SK-N-SH treated with all-trans-retinoic acid at 6 μM for 48 hours (cell line): ENCODE data around the gene OR4E2.

Experiments
- ATAC-seq: fragments of 200-7000 bp; cut with Tn5 transposase; 3 replicates; pipeline ENCODE4 v1.9.1; 2020; ENCODE audit warnings: mild to moderate bottlenecking, moderate library complexity
- ARNTL ChIP-seq: fragments of 450-650 bp; formaldehyde crosslinking; IDR thresholded peaks from 2 replicates; pipeline ENCODE4 v1.5.0; 2020; ENCODE audit warnings: low read depth, mild to moderate bottlenecking, moderate library complexity, borderline replicate concordance
- BACH2 ChIP-seq: fragments of 250-450 bp; sonication (Bioruptor Pico); IDR thresholded peaks from 2 replicates; pipeline ENCODE4 v1.9.0; 2021; ENCODE audit warnings: mild to moderate bottlenecking, borderline replicate concordance
- CSDC2 ChIP-seq: fragments of 250-450 bp; sonication (Bioruptor Pico); IDR thresholded peaks from 2 replicates; pipeline ENCODE4 v1.5.0; 2020; ENCODE audit warnings: mild to moderate bottlenecking, moderate library complexity
- ESRRG ChIP-seq: fragments of 250-450 bp; sonication (Bioruptor Pico); IDR thresholded peaks from 2 replicates; pipeline ENCODE4 v1.6.1; 2021; ENCODE audit warnings: mild to moderate bottlenecking
- ISL1 ChIP-seq: fragments of 250-450 bp; sonication (Bioruptor Pico); IDR thresholded peaks from 2 replicates; pipeline ENCODE4 v2.1.2; 2022; ENCODE audit warnings: mild to moderate bottlenecking, moderate library complexity
- OSR1 ChIP-seq: fragments of 250-450 bp; sonication (Bioruptor Pico); IDR thresholded peaks from 2 replicates; pipeline ENCODE4 v1.8.0; 2022; ENCODE audit warnings: moderate library complexity, mild to moderate bottlenecking, inconsistent platforms
- PPARA ChIP-seq: fragments of 250-450 bp; sonication (Bioruptor Pico); IDR thresholded peaks from 2 replicates; pipeline ENCODE4 v1.5.0; 2020; ENCODE audit warnings: mild to moderate bottlenecking, borderline replicate concordance
- RARB ChIP-seq: fragments of 250-450 bp; sonication (Bioruptor Pico); IDR thresholded peaks from 2 replicates; pipeline ENCODE4 v1.8.0; 2021; ENCODE audit warnings: mild to moderate bottlenecking, moderate library complexity
- SNAI2 ChIP-seq: fragments of 250-450 bp; sonication (Bioruptor Pico); IDR thresholded peaks from 2 replicates; pipeline ENCODE4 v1.5.0; 2020; ENCODE audit warnings: mild to moderate bottlenecking, moderate library complexity
- TCF4 ChIP-seq: fragments of 250-450 bp; sonication (Bioruptor Pico); IDR thresholded peaks from 2 replicates; pipeline ENCODE4 v1.8.0; 2021; ENCODE audit warnings: mild to moderate bottlenecking, moderate library complexity, borderline replicate concordance
- TOX ChIP-seq: fragments of 250-450 bp; sonication (Bioruptor Pico); IDR thresholded peaks from 2 replicates; pipeline ENCODE4 v1.8.0; 2021; ENCODE audit warnings: mild to moderate bottlenecking, moderate library complexity, borderline replicate concordance
- ZC3H10 ChIP-seq: fragments of 250-450 bp; sonication (Bioruptor Pico); IDR thresholded peaks from 2 replicates; pipeline ENCODE4 v1.5.1; 2021; ENCODE audit warnings: mild to moderate bottlenecking, moderate library complexity
- ZFP30 ChIP-seq: fragments of 450-650 bp; formaldehyde crosslinking; IDR thresholded peaks from 2 replicates; pipeline ENCODE4 v1.5.0; 2022; ENCODE audit warnings: mild to moderate bottlenecking, moderate library complexity
- ZNF565 ChIP-seq: fragments of 450-650 bp; formaldehyde crosslinking; conservative IDR thresholded peaks from 2 replicates; pipeline ENCODE4 v1.5.0; 2020; ENCODE audit warnings: low read depth, mild to moderate bottlenecking, moderate library complexity
- ZNF70 ChIP-seq: fragments of 450-650 bp; formaldehyde crosslinking; IDR thresholded peaks from 2 replicates; pipeline ENCODE4 v1.5.0; 2020; ENCODE audit warnings: mild to moderate bottlenecking, moderate library complexity
- ZNF8 ChIP-seq: fragments of 450-650 bp; formaldehyde crosslinking; IDR thresholded peaks from 2 replicates; pipeline ENCODE4 v1.5.0; 2020; ENCODE audit warnings: mild to moderate bottlenecking, moderate library complexity
- TF ChIP-seq, protein P1 (sequence below): fragments of 250-450 bp; sonication (Bioruptor Pico); IDR thresholded peaks from 2 replicates; pipeline ENCODE4 v1.5.0; 2020; ENCODE audit warnings: mild to moderate bottlenecking, moderate library complexity
- TF ChIP-seq, protein P2 (sequence below): fragments of 250-450 bp; sonication (Bioruptor Pico); IDR thresholded peaks from 2 replicates; pipeline ENCODE4 v1.5.1; 2020; ENCODE audit warnings: low read depth, mild to moderate bottlenecking, moderate library complexity
- TF ChIP-seq, protein P3 (sequence below): fragments of 250-450 bp; sonication (Bioruptor Pico); IDR thresholded peaks from 2 replicates; pipeline ENCODE4 v1.5.1; 2021; ENCODE audit warnings: mild to moderate bottlenecking, moderate library complexity

OR4E2 gene

DNA sequence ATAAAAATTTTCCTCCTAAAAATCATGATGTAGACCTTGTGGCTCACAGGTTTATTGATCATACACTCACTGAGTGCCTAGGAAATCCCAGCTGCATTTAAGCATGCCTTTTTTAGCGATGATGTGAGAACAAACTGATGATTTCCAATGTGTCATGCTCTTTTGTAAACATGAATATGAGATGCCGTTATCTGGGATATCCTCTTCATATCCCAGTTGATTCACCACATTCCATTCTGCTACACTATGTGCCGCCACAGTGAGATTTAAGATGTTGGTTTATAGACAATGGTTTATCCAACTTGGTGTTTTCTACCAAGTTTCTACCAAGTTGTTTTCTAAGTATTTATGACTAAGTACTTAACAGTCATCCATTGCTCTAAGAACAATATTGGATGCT, 14.7 kb downstream of the OR4E2 start:
- ATAC-seq: no peak
- TF ChIP-seq PPARA: no peak
- TF ChIP-seq, protein P1, sequence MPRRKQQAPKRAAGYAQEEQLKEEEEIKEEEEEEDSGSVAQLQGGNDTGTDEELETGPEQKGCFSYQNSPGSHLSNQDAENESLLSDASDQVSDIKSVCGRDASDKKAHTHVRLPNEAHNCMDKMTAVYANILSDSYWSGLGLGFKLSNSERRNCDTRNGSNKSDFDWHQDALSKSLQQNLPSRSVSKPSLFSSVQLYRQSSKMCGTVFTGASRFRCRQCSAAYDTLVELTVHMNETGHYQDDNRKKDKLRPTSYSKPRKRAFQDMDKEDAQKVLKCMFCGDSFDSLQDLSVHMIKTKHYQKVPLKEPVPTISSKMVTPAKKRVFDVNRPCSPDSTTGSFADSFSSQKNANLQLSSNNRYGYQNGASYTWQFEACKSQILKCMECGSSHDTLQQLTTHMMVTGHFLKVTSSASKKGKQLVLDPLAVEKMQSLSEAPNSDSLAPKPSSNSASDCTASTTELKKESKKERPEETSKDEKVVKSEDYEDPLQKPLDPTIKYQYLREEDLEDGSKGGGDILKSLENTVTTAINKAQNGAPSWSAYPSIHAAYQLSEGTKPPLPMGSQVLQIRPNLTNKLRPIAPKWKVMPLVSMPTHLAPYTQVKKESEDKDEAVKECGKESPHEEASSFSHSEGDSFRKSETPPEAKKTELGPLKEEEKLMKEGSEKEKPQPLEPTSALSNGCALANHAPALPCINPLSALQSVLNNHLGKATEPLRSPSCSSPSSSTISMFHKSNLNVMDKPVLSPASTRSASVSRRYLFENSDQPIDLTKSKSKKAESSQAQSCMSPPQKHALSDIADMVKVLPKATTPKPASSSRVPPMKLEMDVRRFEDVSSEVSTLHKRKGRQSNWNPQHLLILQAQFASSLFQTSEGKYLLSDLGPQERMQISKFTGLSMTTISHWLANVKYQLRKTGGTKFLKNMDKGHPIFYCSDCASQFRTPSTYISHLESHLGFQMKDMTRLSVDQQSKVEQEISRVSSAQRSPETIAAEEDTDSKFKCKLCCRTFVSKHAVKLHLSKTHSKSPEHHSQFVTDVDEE (CRISPR knock-in tag): no peak
- TF ChIP-seq, protein P2, sequence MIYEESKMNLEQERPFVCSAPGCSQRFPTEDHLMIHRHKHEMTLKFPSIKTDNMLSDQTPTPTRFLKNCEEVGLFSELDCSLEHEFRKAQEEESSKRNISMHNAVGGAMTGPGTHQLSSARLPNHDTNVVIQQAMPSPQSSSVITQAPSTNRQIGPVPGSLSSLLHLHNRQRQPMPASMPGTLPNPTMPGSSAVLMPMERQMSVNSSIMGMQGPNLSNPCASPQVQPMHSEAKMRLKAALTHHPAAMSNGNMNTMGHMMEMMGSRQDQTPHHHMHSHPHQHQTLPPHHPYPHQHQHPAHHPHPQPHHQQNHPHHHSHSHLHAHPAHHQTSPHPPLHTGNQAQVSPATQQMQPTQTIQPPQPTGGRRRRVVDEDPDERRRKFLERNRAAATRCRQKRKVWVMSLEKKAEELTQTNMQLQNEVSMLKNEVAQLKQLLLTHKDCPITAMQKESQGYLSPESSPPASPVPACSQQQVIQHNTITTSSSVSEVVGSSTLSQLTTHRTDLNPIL (CRISPR knock-in tag): no peak
- no peak for TF ChIP-seq SNAI2 (CRISPR knock-in tag)
- TF ChIP-seq BACH2 (CRISPR knock-in tag): no peak

DNA sequence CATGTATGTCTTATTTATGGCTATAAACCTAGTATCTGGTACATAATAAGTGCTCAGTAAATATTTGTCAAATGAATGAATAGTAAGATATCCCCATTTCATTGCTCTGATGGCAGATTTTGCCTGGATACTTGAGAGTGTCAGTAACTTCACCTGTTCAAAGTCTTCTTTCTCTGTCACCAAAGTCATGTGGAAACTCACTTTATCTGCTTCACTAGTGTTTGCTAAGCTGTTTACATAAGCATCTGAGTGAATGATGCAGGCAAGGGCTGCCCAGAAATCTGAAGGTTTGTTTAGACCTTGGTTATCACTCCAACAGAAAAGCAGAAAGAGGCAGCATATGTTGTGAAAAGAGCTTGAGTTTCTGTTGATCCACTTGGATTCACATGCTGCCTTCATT, 15.6 kb downstream of the OR4E2 start:
- ATAC-seq: no peak
- TF ChIP-seq, protein P2 (CRISPR knock-in tag): no peak
- TF ChIP-seq ZNF8 (CRISPR knock-in tag) (no peak), OSR1 (CRISPR knock-in tag) (no peak), TCF4 (no peak), ZNF565 (CRISPR knock-in tag) (no peak), ARNTL (no peak), SNAI2 (CRISPR knock-in tag) (no peak), ZC3H10 (CRISPR knock-in tag) (no peak), ZNF70 (CRISPR knock-in tag) (no peak), ZFP30 (CRISPR knock-in tag) (no peak), TOX (CRISPR knock-in tag) (no peak), ESRRG (no peak), ISL1 (CRISPR knock-in tag) (no peak), CSDC2 (CRISPR knock-in tag) (no peak), PPARA (no peak)
- TF ChIP-seq, protein P3, sequence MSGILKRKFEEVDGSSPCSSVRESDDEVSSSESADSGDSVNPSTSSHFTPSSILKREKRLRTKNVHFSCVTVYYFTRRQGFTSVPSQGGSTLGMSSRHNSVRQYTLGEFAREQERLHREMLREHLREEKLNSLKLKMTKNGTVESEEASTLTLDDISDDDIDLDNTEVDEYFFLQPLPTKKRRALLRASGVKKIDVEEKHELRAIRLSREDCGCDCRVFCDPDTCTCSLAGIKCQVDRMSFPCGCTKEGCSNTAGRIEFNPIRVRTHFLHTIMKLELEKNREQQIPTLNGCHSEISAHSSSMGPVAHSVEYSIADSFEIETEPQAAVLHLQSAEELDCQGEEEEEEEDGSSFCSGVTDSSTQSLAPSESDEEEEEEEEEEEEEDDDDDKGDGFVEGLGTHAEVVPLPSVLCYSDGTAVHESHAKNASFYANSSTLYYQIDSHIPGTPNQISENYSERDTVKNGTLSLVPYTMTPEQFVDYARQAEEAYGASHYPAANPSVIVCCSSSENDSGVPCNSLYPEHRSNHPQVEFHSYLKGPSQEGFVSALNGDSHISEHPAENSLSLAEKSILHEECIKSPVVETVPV: no peak
- TF ChIP-seq, protein P1 (CRISPR knock-in tag): no peak

DNA sequence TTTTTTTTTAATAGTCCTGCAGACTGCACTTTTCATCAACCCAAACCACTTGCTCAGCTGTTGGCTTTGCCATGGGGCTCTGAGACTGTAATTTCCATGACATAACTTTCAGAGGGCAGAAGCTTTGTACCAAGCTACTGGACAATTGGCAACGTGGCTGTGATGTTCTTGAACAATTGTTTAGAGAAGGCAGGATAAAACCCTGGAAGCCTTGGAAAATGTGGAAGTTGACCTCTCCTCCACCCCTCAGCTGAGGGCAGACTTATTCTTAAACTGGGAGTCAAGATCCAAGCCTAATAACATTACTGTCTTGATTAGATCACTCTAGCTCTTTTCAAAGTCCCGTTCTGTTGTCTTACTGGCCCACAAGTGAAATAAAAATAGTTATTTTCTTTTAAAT, 17.7 kb downstream of the OR4E2 start:
- no peak for TF ChIP-seq CSDC2 (CRISPR knock-in tag)
- no peak for TF ChIP-seq ZNF70 (CRISPR knock-in tag)
- TF ChIP-seq SNAI2 (CRISPR knock-in tag): no peak
- TF ChIP-seq ZNF565 (CRISPR knock-in tag): no peak
- TF ChIP-seq, protein P3: no peak
- no peak for TF ChIP-seq ARNTL
- no peak for TF ChIP-seq RARB (CRISPR knock-in tag)
- TF ChIP-seq ESRRG: no peak
- ATAC-seq: no peak
